ENCODE results near the gene PARP3. TPM values are rescaled to one million over a fixed set of nuclear protein-coding genes. Genes with fewer than 3 reads are reported as not detected.
"Not testable (repeated sequence)": the region's sequence is repeated elsewhere in the genome, so short reads cannot be mapped to it uniquely, and the experiment has no call there.

Gene PARP3
- total RNA-seq, 1 experiment from 2014 or later = 25.5 TPM

GRCh38 chr3:51928438-51928837 lies 13.7 kb upstream of the PARP3 start:
- ChIA-PET CTCF (interaction anchor here (0.7 kb wide), 1 partner anchor 529 kb away, joined by 3 read pairs; no protein-coding TSS in a partner anchor), POLR2A (interaction anchor here (0.7 kb wide), 1 partner anchor 157 kb away, joined by 3 read pairs; no protein-coding TSS in a partner anchor)
- intact Hi-C loops (cut with micrococcal nuclease) = no loop called here
- no peak for TF ChIP-seq CTCF (IDR thresholded peaks at IDR 0.05; ENCODE audit: unreplicated experiment)
- BruUV-seq (replicated peaks) = no TSS peak
- no peak overlapping the region for H3K4me3 Mint-ChIP-seq (ENCODE audit: unreplicated experiment)
- no peaks in the 10 kb centered on the region for H3K9me3 Mint-ChIP-seq (ENCODE audit: unreplicated experiment)
- H3K4me1 Mint-ChIP-seq (ENCODE audit: insufficient read depth, unreplicated experiment) = no peaks in the 10 kb centered on the region
- H3K27me3 Mint-ChIP-seq (ENCODE audit: insufficient read depth, unreplicated experiment) = no peaks in the 10 kb centered on the region
- no peak for DNase-seq (ENCODE audit: unreplicated experiment)
- H3K27ac Mint-ChIP-seq (ENCODE audit: low read depth, unreplicated experiment) = no peak overlapping the region
- H3K36me3 Mint-ChIP-seq (ENCODE audit: insufficient read depth, unreplicated experiment) = peaks cover 28% of the 10 kb centered on the region

DNA sequence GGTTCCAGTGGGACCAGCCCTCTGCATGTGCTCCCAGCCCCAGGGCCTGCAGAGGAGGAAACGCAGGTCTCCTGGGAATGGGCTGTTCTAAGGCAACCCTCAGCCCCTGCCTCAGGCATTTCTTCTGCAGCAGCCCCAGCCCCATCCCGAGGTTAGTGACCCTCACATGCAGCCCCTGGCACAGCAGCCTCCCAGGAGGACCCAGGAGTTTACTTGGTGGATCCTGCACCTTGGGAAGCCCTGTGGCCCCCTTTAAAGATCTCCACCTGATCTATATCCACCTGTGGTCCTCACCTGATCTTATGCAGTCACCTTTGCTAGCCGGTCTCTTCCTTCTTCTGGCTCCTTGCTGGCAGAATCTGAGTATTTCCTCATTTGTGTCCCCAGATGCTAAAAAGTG lies 13.2 kb upstream of the PARP3 start:
- H3K27me3 Mint-ChIP-seq (ENCODE audit: insufficient read depth, unreplicated experiment); H3K4me1 Mint-ChIP-seq (ENCODE audit: insufficient read depth, unreplicated experiment); DNase-seq (ENCODE audit: unreplicated experiment); intact Hi-C loops (cut with micrococcal nuclease); H3K27ac Mint-ChIP-seq (ENCODE audit: low read depth, unreplicated experiment); POLR2A ChIA-PET; CTCF ChIA-PET; H3K4me3 Mint-ChIP-seq (ENCODE audit: unreplicated experiment); H3K9me3 Mint-ChIP-seq (ENCODE audit: unreplicated experiment); BruUV-seq (replicated peaks): not testable (repeated sequence)
- H3K36me3 Mint-ChIP-seq (ENCODE audit: insufficient read depth, unreplicated experiment) = peaks cover 31% of the 10 kb centered on the region

DNA sequence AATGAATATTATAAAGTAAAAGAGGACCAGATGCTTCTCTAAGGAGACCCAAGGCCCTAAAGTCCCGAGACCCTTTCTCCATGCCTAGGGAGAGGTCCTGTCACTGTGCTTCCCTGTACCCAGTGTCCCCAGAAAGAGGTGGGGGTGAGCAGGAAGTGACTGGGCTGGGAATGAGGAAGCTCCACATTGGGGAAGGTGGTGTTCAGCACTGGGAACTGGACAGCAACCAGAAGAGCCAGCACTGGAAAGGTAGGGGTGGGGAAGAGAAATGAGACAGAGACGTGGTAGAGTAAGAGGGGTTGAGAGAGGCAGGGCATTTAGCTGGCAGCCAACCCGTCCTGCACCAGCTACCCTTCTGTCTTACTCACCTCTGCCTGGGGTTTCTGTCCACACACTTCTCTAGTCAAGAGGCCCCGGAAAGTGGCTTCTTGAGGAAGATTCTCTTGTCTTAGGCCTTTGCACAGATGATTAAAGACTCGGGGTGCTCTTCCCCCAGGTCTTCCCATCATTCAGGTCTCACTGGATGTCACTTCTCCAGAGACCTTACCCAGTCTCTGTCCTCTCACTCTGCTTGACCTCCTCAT lies 12.7 kb upstream of the PARP3 start:
- intact Hi-C loops (cut with micrococcal nuclease) = no loop called here
- no peak overlapping the region for H3K27ac Mint-ChIP-seq (ENCODE audit: low read depth, unreplicated experiment)
- H3K27me3 Mint-ChIP-seq (ENCODE audit: insufficient read depth, unreplicated experiment) = no peaks in the 10 kb centered on the region
- TF ChIP-seq CTCF (IDR thresholded peaks at IDR 0.05; ENCODE audit: unreplicated experiment) = no peak
- ChIA-PET CTCF (interaction anchor here (1.1 kb wide), 1 partner anchor 23 kb away, joined by 4 read pairs; no protein-coding TSS in a partner anchor), POLR2A (no interaction called here)
- H3K36me3 Mint-ChIP-seq (ENCODE audit: insufficient read depth, unreplicated experiment) = peaks cover 36% of the 10 kb centered on the region
- no peaks in the 10 kb centered on the region for H3K9me3 Mint-ChIP-seq (ENCODE audit: unreplicated experiment)
- H3K4me1 Mint-ChIP-seq (ENCODE audit: insufficient read depth, unreplicated experiment) = no peaks in the 10 kb centered on the region
- DNase-seq (ENCODE audit: unreplicated experiment) = peak; percentile 17
- H3K4me3 Mint-ChIP-seq (ENCODE audit: unreplicated experiment) = no peak overlapping the region
- BruUV-seq (replicated peaks) = no TSS peak

GRCh38 chr3:51930439-51930838 lies 11.7 kb upstream of the PARP3 start:
- TF ChIP-seq CTCF (IDR thresholded peaks at IDR 0.05; ENCODE audit: unreplicated experiment) = no peak
- ChIA-PET CTCF (interaction anchor here (0.6 to 1.1 kb wide), 2 partner anchors 10 to 24 kb away, joined by 3 to 4 read pairs; no protein-coding TSS in a partner anchor), POLR2A (interaction anchor here (0.8 kb wide), 1 partner anchor 12 kb away, joined by 3 read pairs; the partner anchor contains the start of genes PARP3 and RRP9)
- H3K9me3 Mint-ChIP-seq (ENCODE audit: unreplicated experiment) = no peaks in the 10 kb centered on the region
- intact Hi-C loops (cut with micrococcal nuclease) = no loop called here
- H3K4me3 Mint-ChIP-seq (ENCODE audit: unreplicated experiment) = no peak overlapping the region
- no peaks in the 10 kb centered on the region for H3K27me3 Mint-ChIP-seq (ENCODE audit: insufficient read depth, unreplicated experiment)
- no peak overlapping the region for H3K27ac Mint-ChIP-seq (ENCODE audit: low read depth, unreplicated experiment)
- H3K4me1 Mint-ChIP-seq (ENCODE audit: insufficient read depth, unreplicated experiment) = no peaks in the 10 kb centered on the region
- H3K36me3 Mint-ChIP-seq (ENCODE audit: insufficient read depth, unreplicated experiment) = peaks cover 46% of the 10 kb centered on the region
- no peak for DNase-seq (ENCODE audit: unreplicated experiment)
- no TSS peak for BruUV-seq (replicated peaks)
